CD8-positive, alpha-beta memory T cell (primary cell): ENCODE data around the gene JSRP1. TPM values are rescaled to one million over a fixed set of nuclear protein-coding genes. Genes with fewer than 3 reads are reported as not detected.

ENCODE experiments used
- CTCF ChIA-PET: fragments of 350-600 bp; sonication (Branson Sonifier 250); formaldehyde crosslinking; loops from one replicate; lab custom pipeline; 2021; ENCODE audit warnings: antibody characterized with exemption; lab: Charles Lee
- POLR2A ChIA-PET: fragments of 350-600 bp; sonication (Branson Sonifier 250); formaldehyde crosslinking; loops from one replicate; lab custom pipeline; 2021; ENCODE audit warnings: antibody characterized with exemption; lab: Charles Lee
- DNase-seq, 5 donors: peaks; one replicate each; pipeline versions ENCODE4 v3.0.0 to v3.0.0-alpha.2; 2020 to 2022; ENCODE audit warnings: mixed read lengths in 1 of 5
- H3K27ac ChIP-seq: one replicate; pipeline ENCODE4 v1.7.0; 2013; ENCODE audit warnings: low read depth, mild to moderate bottlenecking, low read length, moderate library complexity
- H3K27me3 ChIP-seq: 2 replicates; pipeline ENCODE4 v1.7.0; 2013; ENCODE audit warnings: low read length, mild to moderate bottlenecking; ENCODE audit not compliant: insufficient read depth, poor library complexity, severe bottlenecking
- H3K36me3 ChIP-seq: 2 replicates; pipeline ENCODE4 v1.7.0; 2013; ENCODE audit warnings: mild to moderate bottlenecking, low read length, moderate library complexity; ENCODE audit not compliant: insufficient read depth
- H3K4me1 ChIP-seq: 2 replicates; pipeline ENCODE4 v1.7.0; 2013; ENCODE audit warnings: mild to moderate bottlenecking, low read length, moderate library complexity; ENCODE audit not compliant: insufficient read depth
- H3K4me3 ChIP-seq: 2 replicates; pipeline ENCODE4 v1.7.0; 2013; ENCODE audit warnings: mild to moderate bottlenecking, low read length
- H3K9me3 ChIP-seq: 2 replicates; pipeline ENCODE4 v1.7.0; 2013; ENCODE audit warnings: mild to moderate bottlenecking, low read length
- H3K27ac Mint-ChIP-seq, 8 donors: one replicate each; pipeline ENCODE4 v1.8.0; 2020 to 2021; ENCODE audit warnings: mixed read lengths in 8 of 8, mild to moderate bottlenecking in 6 of 8, inconsistent platforms in 3 of 8, moderate library complexity in 3 of 8
- H3K27me3 Mint-ChIP-seq, 2 donors: one replicate each; pipeline ENCODE4 v1.8.0; 2020 to 2021; ENCODE audit warnings: mixed read lengths in 2 of 2, mild to moderate bottlenecking in 1 of 2, moderate library complexity in 1 of 2
- H3K36me3 Mint-ChIP-seq, 3 donors: one replicate each; pipeline ENCODE4 v1.8.0; 2020 to 2021; ENCODE audit warnings: mixed read lengths in 3 of 3, inconsistent platforms in 1 of 3, mild to moderate bottlenecking in 1 of 3
- H3K4me1 Mint-ChIP-seq, 3 donors: one replicate each; pipeline ENCODE4 v1.8.0; 2020 to 2021; ENCODE audit warnings: mixed read lengths in 3 of 3, inconsistent platforms in 1 of 3, mild to moderate bottlenecking in 1 of 3
- H3K4me3 Mint-ChIP-seq, 7 donors: one replicate each; pipeline ENCODE4 v1.8.0; 2020 to 2021; ENCODE audit warnings: mixed read lengths in 7 of 7, mild to moderate bottlenecking in 6 of 7, moderate library complexity in 4 of 7, inconsistent platforms in 2 of 7
- H3K9me3 Mint-ChIP-seq, 5 donors: one replicate each; pipeline ENCODE4 v1.8.0; 2020 to 2022; ENCODE audit warnings: mixed read lengths in 5 of 5, mild to moderate bottlenecking in 3 of 5, moderate library complexity in 2 of 5, inconsistent platforms in 1 of 5
- polyA plus RNA-seq: library from polyadenylated mRNA; unstranded; fragments of 300-500 nt; fragmentation: Illumina TruSeq; gene quantifications from one replicate; pipeline ENCODE4 v1.2.3, GENCODE V29; 2021
- total RNA-seq, 2 experiments: library from RNA; stranded (reverse); gene quantifications; one replicate each; pipeline ENCODE4 v1.2.3, GENCODE V29; 2021

The JSRP1 gene
- total and polyA plus RNA-seq, 3 experiments from 2014 or later, result 0.73 to 1.0 (median 0.91) TPM

DNA sequence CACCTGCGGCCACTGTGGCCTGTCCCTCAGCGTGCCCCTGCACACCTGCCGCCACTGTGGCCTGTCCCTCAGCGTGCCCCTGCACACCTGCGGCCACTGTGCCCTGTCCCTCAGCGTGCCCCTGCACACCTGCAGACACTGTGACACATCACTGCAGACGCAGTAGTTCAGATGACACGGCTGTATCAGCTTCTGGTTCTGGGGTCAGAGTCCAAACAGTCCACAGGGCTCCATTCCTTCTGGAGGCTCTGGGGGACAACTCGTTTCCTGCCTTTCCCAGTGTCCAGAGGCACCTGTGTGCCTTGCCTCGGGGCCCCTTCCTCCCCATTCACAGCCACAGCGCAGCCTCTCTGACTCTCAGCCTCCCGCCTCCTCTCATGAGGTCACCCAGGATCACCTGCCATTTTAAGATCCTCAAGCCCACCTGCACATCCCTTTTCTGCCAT, 14.1 kb downstream of the JSRP1 start:
- peaks cover 0 to 76% (median 7%) of the 10 kb centered on the region in 3 donors for H3K36me3 Mint-ChIP-seq
- CTCF ChIA-PET, result interaction anchor here (5.9 kb wide), 1 partner anchor 31 kb away, joined by 70 read pairs; no protein-coding TSS in a partner anchor
- peak overlapping the region; percentile 20 to 98 (median 45) for H3K4me3 Mint-ChIP-seq
- no peak for DNase-seq
- POLR2A ChIA-PET, result interaction anchor here (5.5 kb wide), 1 partner anchor 17 kb away, joined by 45 read pairs; no protein-coding TSS in a partner anchor
- no peaks in the 10 kb centered on the region for H3K27me3 Mint-ChIP-seq
- H3K27ac Mint-ChIP-seq, result peak overlapping the region in 7 of 8 donors; percentile 61 to 94 (median 85)
- peaks cover 40% of the 10 kb centered on the region for H3K36me3 ChIP-seq
- no peaks in the 10 kb centered on the region for H3K9me3 ChIP-seq
- H3K27me3 ChIP-seq, result no peaks in the 10 kb centered on the region
- H3K9me3 Mint-ChIP-seq, result peaks cover 0 to 1% (median 0%) of the 10 kb centered on the region in 5 donors
- H3K4me1 Mint-ChIP-seq, result peaks cover 52 to 58% (median 55%) of the 10 kb centered on the region in 3 donors
- no peak overlapping the region for H3K4me3 ChIP-seq
- H3K4me1 ChIP-seq, result peaks cover 64% of the 10 kb centered on the region
- H3K27ac ChIP-seq, result no peak overlapping the region

DNA sequence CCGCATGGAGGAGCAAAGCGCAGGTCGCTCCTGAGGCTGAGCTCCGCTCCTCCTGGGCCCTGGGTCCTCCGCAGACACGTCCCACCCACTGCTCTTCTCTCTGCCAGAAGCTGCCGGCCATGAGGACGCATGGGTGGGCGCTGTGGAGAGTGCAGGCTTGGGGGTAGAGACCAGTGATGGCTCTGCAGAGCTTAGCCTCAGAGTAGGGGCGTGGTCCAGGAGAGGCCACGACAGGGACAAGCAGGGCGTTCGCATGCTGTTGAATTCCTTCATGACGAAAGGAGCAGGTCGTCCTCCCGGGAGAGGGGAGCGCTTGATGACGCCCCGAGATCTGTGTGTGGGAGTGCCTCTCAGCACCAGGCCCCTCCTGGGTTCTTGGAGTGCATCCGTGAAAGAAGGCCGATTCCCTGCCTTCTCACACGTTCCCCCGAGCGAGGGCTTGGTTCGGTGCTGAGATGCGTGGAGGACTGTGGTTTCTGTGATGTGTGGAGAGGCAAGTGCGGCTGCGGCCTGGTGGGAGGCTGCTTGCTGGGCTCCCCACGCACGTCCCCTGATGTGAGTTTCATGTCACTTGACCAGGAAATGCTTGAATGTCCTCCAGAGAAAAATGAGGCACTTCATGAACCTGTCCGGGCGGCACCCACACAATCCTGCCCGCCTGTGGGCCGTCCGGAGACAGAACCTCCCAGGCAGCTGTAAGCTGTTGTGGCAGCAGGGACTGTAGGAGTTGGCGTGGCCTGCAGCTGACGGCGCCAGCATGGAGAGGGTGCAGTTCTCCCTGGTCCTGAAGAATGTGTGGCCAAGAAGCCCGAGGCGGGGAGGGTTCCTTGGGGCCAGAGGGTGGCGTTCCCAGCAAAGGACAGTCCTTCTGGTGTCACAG, 15.1 kb downstream of the JSRP1 start:
- Histone ChIP-seq H3K4me1 (peaks cover 66% of the 10 kb centered on the region), H3K27me3 (no peaks in the 10 kb centered on the region), H3K9me3 (no peaks in the 10 kb centered on the region), H3K27ac (peak overlapping the region; percentile 49), H3K4me3 (peak overlapping the region; percentile 63), H3K36me3 (peaks cover 30% of the 10 kb centered on the region)
- ChIA-PET CTCF (interaction anchor here (1.3 to 5.9 kb wide), 4 partner anchors 12 to 85 kb away, joined by 4 to 70 read pairs (median 26); no protein-coding TSS in a partner anchor), POLR2A (interaction anchor here (0.5 to 5.5 kb wide), 5 partner anchors 11 to 73 kb away, joined by 3 to 69 read pairs (median 45); partner anchors contain the start of genes AMH and JSRP1)
- DNase-seq, result no peak
- Mint-ChIP-seq H3K4me1 (peaks cover 57 to 65% (median 62%) of the 10 kb centered on the region in 3 donors), H3K36me3 (peaks cover 0 to 73% (median 9%) of the 10 kb centered on the region in 3 donors), H3K9me3 (peaks cover 0 to 1% (median 0%) of the 10 kb centered on the region in 5 donors), H3K27me3 (peaks cover 0 to 5% of the 10 kb centered on the region in 2 donors), H3K27ac (peak overlapping the region; percentile 69 to 99 (median 94)), H3K4me3 (peak overlapping the region; percentile 89 to 100 (median 98))

GRCh38 chr19:2239771-2240770, 16.1 kb downstream of the JSRP1 start:
- peak overlapping the region; percentile 49 for H3K27ac ChIP-seq

DNA sequence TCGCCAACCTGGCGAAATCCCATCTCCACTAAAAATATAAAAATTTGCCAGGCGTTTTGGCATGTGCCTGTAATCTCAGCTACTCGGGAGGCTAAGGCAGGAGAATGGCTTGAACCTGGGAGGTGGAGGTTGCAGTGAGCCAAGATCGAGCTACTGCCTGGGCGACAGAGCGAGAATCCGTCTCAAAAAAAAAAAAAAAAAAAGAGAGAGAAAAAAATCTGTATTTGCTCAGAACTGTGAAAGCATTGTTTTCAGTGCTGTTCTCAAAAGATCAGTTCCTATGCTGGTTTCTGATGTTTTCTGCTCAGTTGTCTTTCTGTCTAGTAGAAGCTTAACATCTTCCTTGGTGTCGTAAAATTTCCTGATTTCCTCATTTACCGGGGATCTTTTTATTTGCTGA, 17.0 kb downstream of the JSRP1 start:
- ChIA-PET CTCF (interaction anchor here (0.7 to 5.9 kb wide), 12 partner anchors 10 to 371 kb away, joined by 3 to 70 read pairs (median 4); partner anchors contain the start of genes AMH, GADD45B and TIMM13), POLR2A (interaction anchor here (0.6 to 5.5 kb wide), 8 partner anchors 13 to 1753 kb away, joined by 3 to 69 read pairs (median 14); partner anchors contain the start of genes AMH, JSRP1 and LSM7)
- no peaks in the 10 kb centered on the region for H3K9me3 Mint-ChIP-seq
- Histone ChIP-seq H3K4me3 (peak overlapping the region; percentile 63), H3K4me1 (peaks cover 76% of the 10 kb centered on the region), H3K36me3 (peaks cover 13% of the 10 kb centered on the region), H3K27me3 (no peaks in the 10 kb centered on the region), H3K27ac (peak overlapping the region; percentile 49), H3K9me3 (no peaks in the 10 kb centered on the region)
- peaks cover 0 to 64% (median 9%) of the 10 kb centered on the region in 3 donors for H3K36me3 Mint-ChIP-seq
- H3K27me3 Mint-ChIP-seq, result peaks cover 0 to 5% of the 10 kb centered on the region in 2 donors
- H3K4me1 Mint-ChIP-seq, result peaks cover 67 to 79% (median 72%) of the 10 kb centered on the region in 3 donors
- peak overlapping the region; percentile 92 to 99 (median 97) for H3K27ac Mint-ChIP-seq
- no peak for DNase-seq
- H3K4me3 Mint-ChIP-seq, result peak overlapping the region; percentile 89 to 100 (median 98)

More at GRCh38 chr19:2239771-2240770, 16.1 kb downstream of the JSRP1 start:
- peak overlapping the region; percentile 89 to 100 (median 98) for H3K4me3 Mint-ChIP-seq
- peaks cover 62 to 70% (median 67%) of the 10 kb centered on the region in 3 donors for H3K4me1 Mint-ChIP-seq
- peaks cover 0 to 67% (median 9%) of the 10 kb centered on the region in 3 donors for H3K36me3 Mint-ChIP-seq
- CTCF ChIA-PET, result interaction anchor here (0.7 to 5.9 kb wide), 12 partner anchors 9 to 381 kb away, joined by 3 to 70 read pairs (median 4); partner anchors contain the start of genes AMH and TIMM13
- no peaks in the 10 kb centered on the region for H3K27me3 ChIP-seq
- no peaks in the 10 kb centered on the region for H3K9me3 ChIP-seq
- H3K36me3 ChIP-seq, result peaks cover 22% of the 10 kb centered on the region
- H3K27ac Mint-ChIP-seq, result peak overlapping the region; percentile 89 to 99 (median 94)
- H3K4me3 ChIP-seq, result peak overlapping the region; percentile 63
- POLR2A ChIA-PET, result interaction anchor here (0.6 to 5.5 kb wide), 7 partner anchors 12 to 370 kb away, joined by 4 to 69 read pairs (median 14); partner anchors contain the start of genes AMH and JSRP1
- DNase-seq, result peak in 4 of 5 donors; percentile 34 to 73 (median 54)
- no peaks in the 10 kb centered on the region for H3K9me3 Mint-ChIP-seq
- H3K27me3 Mint-ChIP-seq, result peaks cover 0 to 5% of the 10 kb centered on the region in 2 donors
- peaks cover 70% of the 10 kb centered on the region for H3K4me1 ChIP-seq

DNA sequence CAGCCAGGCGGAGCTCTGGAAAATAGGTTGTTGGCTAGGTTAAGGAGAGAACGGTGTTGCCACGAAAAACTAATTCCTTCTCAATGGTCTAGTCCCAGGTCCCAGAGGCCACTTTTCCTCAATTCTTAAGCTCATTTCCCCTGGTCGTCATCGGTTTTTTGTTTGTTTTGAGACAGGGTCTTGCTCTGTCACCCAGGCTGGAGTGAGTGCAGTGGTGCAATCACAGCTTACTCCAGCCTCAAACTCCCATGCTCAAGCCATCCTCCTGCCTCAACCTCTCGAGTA, 18.4 kb downstream of the JSRP1 start:
- Histone ChIP-seq H3K27ac (peak overlapping the region; percentile 98), H3K4me3 (peak overlapping the region; percentile 88), H3K9me3 (no peaks in the 10 kb centered on the region), H3K4me1 (peaks cover 73% of the 10 kb centered on the region), H3K36me3 (peaks cover 6% of the 10 kb centered on the region), H3K27me3 (no peaks in the 10 kb centered on the region)
- ChIA-PET CTCF (interaction anchor here (1.0 to 5.9 kb wide), 7 partner anchors 12 to 156 kb away, joined by 3 to 70 read pairs (median 4); no protein-coding TSS in a partner anchor), POLR2A (interaction anchor here (1.1 to 5.5 kb wide), 4 partner anchors 14 to 43 kb away, joined by 3 to 69 read pairs (median 56); partner anchors contain the start of genes AMH and JSRP1)
- H3K9me3 Mint-ChIP-seq, result no peaks in the 10 kb centered on the region
- H3K27me3 Mint-ChIP-seq, result peaks cover 0 to 5% of the 10 kb centered on the region in 2 donors
- DNase-seq, result no peak
- peaks cover 68 to 86% (median 74%) of the 10 kb centered on the region in 3 donors for H3K4me1 Mint-ChIP-seq
- peak overlapping the region; percentile 92 to 99 (median 96) for H3K27ac Mint-ChIP-seq
- peaks cover 0 to 66% (median 11%) of the 10 kb centered on the region in 3 donors for H3K36me3 Mint-ChIP-seq
- H3K4me3 Mint-ChIP-seq, result peak overlapping the region; percentile 89 to 100 (median 98)

DNA sequence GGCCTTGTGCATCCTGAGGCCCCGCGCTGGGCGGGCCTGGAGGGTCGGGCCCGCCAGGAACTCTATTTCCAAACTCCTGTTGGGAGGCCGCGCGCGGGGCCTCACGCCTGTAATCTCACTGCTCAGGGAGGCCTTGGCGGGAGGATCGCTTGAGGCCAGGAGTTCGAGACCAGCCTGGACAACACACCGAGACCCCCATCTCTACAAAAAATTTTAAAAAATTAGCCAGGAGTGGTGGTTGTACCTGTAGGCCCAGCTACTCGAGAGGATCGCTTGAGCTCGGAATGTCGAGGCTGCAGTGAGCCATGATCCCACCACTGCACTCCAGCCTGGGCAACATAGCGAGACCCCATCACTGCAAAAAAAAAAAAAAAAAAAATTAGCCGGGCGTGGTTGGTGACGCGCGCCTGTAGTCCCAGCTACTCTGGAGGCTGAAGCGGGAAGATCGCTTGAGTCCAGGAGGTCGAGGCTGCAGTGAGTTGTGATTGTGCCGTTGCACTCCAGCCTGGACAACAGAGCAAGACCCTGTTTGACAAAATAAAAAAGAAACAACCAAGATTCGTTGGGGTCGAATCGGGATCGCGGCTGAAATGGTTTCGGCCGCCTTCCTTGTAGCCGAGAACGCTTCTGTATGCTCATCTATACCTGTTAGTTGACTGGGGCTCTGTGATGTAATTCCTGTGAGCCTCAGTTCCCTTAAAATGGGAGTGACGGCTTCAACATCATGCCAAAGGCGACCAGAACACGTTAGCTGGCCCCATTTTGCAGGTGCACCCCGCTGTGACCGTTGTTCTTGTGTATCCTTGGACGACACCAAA, 19.0 kb downstream of the JSRP1 start:
- peak overlapping the region; percentile 98 for H3K27ac ChIP-seq
- Mint-ChIP-seq H3K27me3 (peaks cover 0 to 5% of the 10 kb centered on the region in 2 donors), H3K36me3 (peaks cover 0 to 66% (median 8%) of the 10 kb centered on the region in 3 donors), H3K9me3 (no peaks in the 10 kb centered on the region), H3K27ac (peak overlapping the region; percentile 92 to 99 (median 96)), H3K4me3 (peak overlapping the region; percentile 89 to 100 (median 98)), H3K4me1 (peaks cover 63 to 85% (median 68%) of the 10 kb centered on the region in 3 donors)
- H3K4me1 ChIP-seq, result peaks cover 68% of the 10 kb centered on the region
- ChIA-PET POLR2A (interaction anchor here (1.1 to 5.5 kb wide), 4 partner anchors 15 to 43 kb away, joined by 3 to 69 read pairs (median 56); partner anchors contain the start of genes AMH and JSRP1), CTCF (interaction anchor here (1.1 to 5.9 kb wide), 6 partner anchors 13 to 79 kb away, joined by 4 to 70 read pairs (median 4); no protein-coding TSS in a partner anchor)
- H3K9me3 ChIP-seq, result no peaks in the 10 kb centered on the region
- no peaks in the 10 kb centered on the region for H3K27me3 ChIP-seq
- DNase-seq, result no peak
- peaks cover 6% of the 10 kb centered on the region for H3K36me3 ChIP-seq
- peak overlapping the region; percentile 88 for H3K4me3 ChIP-seq
